Loucy (cell line): ENCODE results near the gene C4A.

Experiments used
- H2AFZ ChIP-seq: fragments of 200-600 bp; sonication (generic); 2 replicates; pipeline ENCODE4 v1.6.0; 2016; ENCODE audit warnings: antibody characterized with exemption, mild to moderate bottlenecking, low read length, moderate library complexity
- H3F3A ChIP-seq: fragments of 200-600 bp; 2 replicates; pipeline ENCODE4 v1.6.0; 2016; ENCODE audit warnings: antibody characterized with exemption, low read depth, mild to moderate bottlenecking
- H3K27me3 ChIP-seq: fragments of 200-600 bp; sonication (generic); 2 replicates; pipeline ENCODE4 v1.6.1; 2014; ENCODE audit warnings: low read length, mild to moderate bottlenecking; ENCODE audit not compliant: insufficient read depth, poor library complexity, severe bottlenecking
- H3K36me3 ChIP-seq: fragments of 200-600 bp; sonication (generic); 2 replicates; pipeline ENCODE4 v1.6.1; 2016; ENCODE audit warnings: low read length; ENCODE audit not compliant: insufficient read depth
- H3K4me1 ChIP-seq: fragments of 200-600 bp; sonication (generic); 2 replicates; pipeline ENCODE4 v1.5.1; 2014; ENCODE audit warnings: low read length, mild to moderate bottlenecking; ENCODE audit not compliant: insufficient read depth, poor library complexity, severe bottlenecking
- H3K4me2 ChIP-seq: fragments of 200-600 bp; sonication (generic); 2 replicates; pipeline ENCODE4 v1.6.0; 2014; ENCODE audit warnings: antibody characterized with exemption, low read length, low read depth, mild to moderate bottlenecking; ENCODE audit not compliant: poor library complexity, severe bottlenecking
- H3K4me3 ChIP-seq: fragments of 200-600 bp; sonication (generic); 2 replicates; pipeline ENCODE4 v1.5.1; 2014; ENCODE audit warnings: low read length, mild to moderate bottlenecking, mixed read lengths; ENCODE audit not compliant: poor library complexity, severe bottlenecking
- H3K79me2 ChIP-seq: fragments of 200-600 bp; sonication (generic); 2 replicates; pipeline ENCODE4 v1.6.1; 2014; ENCODE audit warnings: low read length; ENCODE audit not compliant: insufficient read depth
- H3K9ac ChIP-seq: fragments of 200-600 bp; sonication (generic); 2 replicates; pipeline ENCODE4 v1.6.0; 2014; ENCODE audit warnings: mild to moderate bottlenecking, low read depth, low read length, moderate library complexity; ENCODE audit not compliant: poor library complexity, severe bottlenecking
- H3K9me2 ChIP-seq: fragments of 200-600 bp; sonication (generic); replicated peaks from 2 replicates; pipeline ENCODE4 v1.6.1; 2016; ENCODE audit warnings: low read depth, low read length, mixed read lengths
- H3K9me3 ChIP-seq: fragments of 200-600 bp; sonication (generic); 2 replicates; pipeline ENCODE4 v1.6.1; 2014; ENCODE audit warnings: mild to moderate bottlenecking, antibody characterized with exemption, low read length, low read depth; ENCODE audit not compliant: insufficient read depth
- H4K20me1 ChIP-seq: fragments of 200-600 bp; sonication (generic); 2 replicates; pipeline ENCODE4 v1.6.0; 2014; ENCODE audit warnings: antibody characterized with exemption, low read length, mild to moderate bottlenecking; ENCODE audit not compliant: insufficient read depth, poor library complexity, severe bottlenecking
- CTCF ChIP-seq: fragments of 200-600 bp; sonication (generic); conservative IDR thresholded peaks from 2 replicates; pipeline ENCODE4 v1.5.1; 2014; ENCODE audit warnings: mild to moderate bottlenecking, antibody characterized with exemption, low read length
- EZH2phosphoT487 ChIP-seq: fragments of 200-600 bp; IDR thresholded peaks from 2 replicates; pipeline ENCODE4 v1.6.1; 2018; ENCODE audit warnings: antibody characterized with exemption, mild to moderate bottlenecking, moderate library complexity, borderline replicate concordance

Gene C4A

GRCh38 chr6:31945154-31945506, 36.7 kb upstream of the C4A start:
- Histone ChIP-seq H3K9me2 (no peaks in the 10 kb centered on the region), H3K4me3 (no peak overlapping the region), H3K4me1 (peaks cover 13% of the 10 kb centered on the region), H3F3A (no peaks in the 10 kb centered on the region), H4K20me1 (no peaks in the 10 kb centered on the region), H3K36me3 (no peaks in the 10 kb centered on the region), H3K9me3 (no peaks in the 10 kb centered on the region), H3K79me2 (no peaks in the 10 kb centered on the region), H3K4me2 (no peak overlapping the region), H3K27me3 (no peaks in the 10 kb centered on the region), H3K9ac (no peak overlapping the region), H2AFZ (no peak overlapping the region)
- TF ChIP-seq CTCF (no peak), EZH2phosphoT487 (no peak)

GRCh38 chr6:31945507-31946369, 36.1 kb upstream of the C4A start, which contains the start of gene CFB:
Gene CFB, plus strand, starts transcription at chr6:31946095. Its CDS starts 127 bp downstream, at chr6:31946222.
- H3K4me2 ChIP-seq: no peak within 1 kb of the TSS
- no peak within 1 kb of the TSS for H3K9ac ChIP-seq
- no peak within 1 kb of the TSS for H2AFZ ChIP-seq
- H3K4me1 ChIP-seq: peaks cover 7% of the 10 kb centered on the region
- no peaks in the 10 kb centered on the region for H3K36me3 ChIP-seq
- no peak within 1 kb of the TSS for H3K4me3 ChIP-seq
- no peaks in the 10 kb centered on the region for H3K79me2 ChIP-seq
- H3K9me3 ChIP-seq: no peaks in the 10 kb centered on the region
- TF ChIP-seq CTCF (no peak), EZH2phosphoT487 (no peak)
- H3K27me3 ChIP-seq: no peaks in the 10 kb centered on the region
- H4K20me1 ChIP-seq: no peaks in the 10 kb centered on the region
- H3F3A ChIP-seq: no peaks in the 10 kb centered on the region
- no peaks in the 10 kb centered on the region for H3K9me2 ChIP-seq

DNA sequence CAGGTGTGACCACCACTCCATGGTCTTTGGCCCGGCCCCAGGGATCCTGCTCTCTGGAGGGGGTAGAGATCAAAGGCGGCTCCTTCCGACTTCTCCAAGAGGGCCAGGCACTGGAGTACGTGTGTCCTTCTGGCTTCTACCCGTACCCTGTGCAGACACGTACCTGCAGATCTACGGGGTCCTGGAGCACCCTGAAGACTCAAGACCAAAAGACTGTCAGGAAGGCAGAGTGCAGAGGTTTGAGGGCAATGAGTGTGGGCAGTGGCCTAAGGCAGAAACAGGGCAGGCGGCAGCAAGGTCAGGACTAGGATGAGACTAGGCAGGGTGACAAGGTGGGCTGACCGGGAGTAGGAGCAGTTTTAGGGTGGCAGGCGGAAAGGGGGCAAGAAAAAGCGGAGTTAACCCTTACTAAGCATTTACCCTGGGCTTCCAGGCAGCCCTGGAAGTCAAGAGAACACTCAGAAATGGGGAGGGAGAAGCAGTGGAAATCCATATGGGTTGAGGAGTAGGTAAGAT, 35.4 kb upstream of the C4A start:
- Histone ChIP-seq H3K9ac (no peak overlapping the region), H3K9me3 (no peaks in the 10 kb centered on the region), H3K9me2 (no peaks in the 10 kb centered on the region), H3K27me3 (no peaks in the 10 kb centered on the region), H3K4me3 (no peak overlapping the region), H3K36me3 (peaks cover 2% of the 10 kb centered on the region; the same call in 1 of the 2 replicates), H3K79me2 (no peaks in the 10 kb centered on the region), H2AFZ (no peak overlapping the region), H3K4me1 (peaks cover under 1% of the 10 kb centered on the region), H3F3A (no peaks in the 10 kb centered on the region), H4K20me1 (no peaks in the 10 kb centered on the region), H3K4me2 (no peak overlapping the region)
- TF ChIP-seq EZH2phosphoT487: no peak
- TF ChIP-seq CTCF: no peak
